HT1080 (cell line): Measurements from ENCODE around the gene PSMB7. TPM values are rescaled to one million over a fixed set of nuclear protein-coding genes. Genes with fewer than 3 reads are reported as not detected.
"Not testable (repeated sequence)": the region's sequence is repeated elsewhere in the genome, so short reads cannot be mapped to it uniquely, and the experiment has no call there.

Source experiments
- DNase-seq: peaks from one replicate; pipeline ENCODE4 v3.0.0-alpha.2; 2015; ENCODE audit warnings: low read depth
- total RNA-seq: library from RNA; depleted of rRNA; stranded (reverse); fragments of >200 nt; shearing (Covaris generic); gene quantifications from 2 replicates; pipeline ENCODE4 v1.2.3, GENCODE V29; 2014

The PSMB7 gene
- total RNA-seq, 1 experiment from 2014 or later = 442 TPM

- no peak for DNase-seq
Observed at GRCh38 chr9:124444166-124444565, 28.9 kb upstream of the PSMB7 start.

- no peak for DNase-seq
Observed at GRCh38 chr9:124443625-124444024, 28.4 kb upstream of the PSMB7 start.

- DNase-seq = no peak
Observed at GRCh38 chr9:124442826-124443225, 27.6 kb upstream of the PSMB7 start.

GRCh38 chr9:124442379-124442778 is 27.1 kb upstream of the PSMB7 start:
- peak; percentile 32 for DNase-seq

GRCh38 chr9:124441291-124441690 is 26.0 kb upstream of the PSMB7 start:
- DNase-seq = no peak

GRCh38 chr9:124440786-124441185 is 25.5 kb upstream of the PSMB7 start:
- no peak for DNase-seq

GRCh38 chr9:124439686-124440243 is 24.5 kb upstream of the PSMB7 start:
- no peak for DNase-seq

GRCh38 chr9:124439086-124439485 is 23.8 kb upstream of the PSMB7 start:
- no peak for DNase-seq

GRCh38 chr9:124438091-124438490 is 22.8 kb upstream of the PSMB7 start:
- no peak for DNase-seq

GRCh38 chr9:124437086-124437485 is 21.8 kb upstream of the PSMB7 start:
- no peak for DNase-seq

GRCh38 chr9:124436320-124436719 is 21.1 kb upstream of the PSMB7 start:
- DNase-seq = no peak

- no peak for DNase-seq
Observed at GRCh38 chr9:124429530-124429867, 14.3 kb upstream of the PSMB7 start.

GRCh38 chr9:124428751-124429529 is 13.7 kb upstream of the PSMB7 start:
- DNase-seq = no peak

- no peak for DNase-seq
Observed at GRCh38 chr9:124427281-124427680, 12.0 kb upstream of the PSMB7 start.

- DNase-seq = no peak
Observed at GRCh38 chr9:124426361-124426760, 11.1 kb upstream of the PSMB7 start.

GRCh38 chr9:124425733-124426132 is 10.5 kb upstream of the PSMB7 start:
- not testable (repeated sequence) for DNase-seq

- DNase-seq = no peak
Observed at GRCh38 chr9:124423591-124423990, 8.3 kb upstream of the PSMB7 start.

- no peak for DNase-seq
Observed at GRCh38 chr9:124423155-124423554, 7.9 kb upstream of the PSMB7 start.

GRCh38 chr9:124420991-124421543 is 5.8 kb upstream of the PSMB7 start:
- no peak for DNase-seq

- no peak for DNase-seq
Observed at GRCh38 chr9:124419832-124420489, 4.7 kb upstream of the PSMB7 start.

GRCh38 chr9:124415852-124416484 is 726 bp upstream of the PSMB7 start:
- no peak for DNase-seq

- no peak for DNase-seq
Observed at GRCh38 chr9:124414612-124415011, 630 bp downstream of the PSMB7 start.
